ENCODE results near the gene PHLDA3.
"Not testable (repeated sequence)": the region's sequence is repeated elsewhere in the genome, so short reads cannot be mapped to it uniquely, and the experiment has no call there.

The PHLDA3 gene

DNA sequence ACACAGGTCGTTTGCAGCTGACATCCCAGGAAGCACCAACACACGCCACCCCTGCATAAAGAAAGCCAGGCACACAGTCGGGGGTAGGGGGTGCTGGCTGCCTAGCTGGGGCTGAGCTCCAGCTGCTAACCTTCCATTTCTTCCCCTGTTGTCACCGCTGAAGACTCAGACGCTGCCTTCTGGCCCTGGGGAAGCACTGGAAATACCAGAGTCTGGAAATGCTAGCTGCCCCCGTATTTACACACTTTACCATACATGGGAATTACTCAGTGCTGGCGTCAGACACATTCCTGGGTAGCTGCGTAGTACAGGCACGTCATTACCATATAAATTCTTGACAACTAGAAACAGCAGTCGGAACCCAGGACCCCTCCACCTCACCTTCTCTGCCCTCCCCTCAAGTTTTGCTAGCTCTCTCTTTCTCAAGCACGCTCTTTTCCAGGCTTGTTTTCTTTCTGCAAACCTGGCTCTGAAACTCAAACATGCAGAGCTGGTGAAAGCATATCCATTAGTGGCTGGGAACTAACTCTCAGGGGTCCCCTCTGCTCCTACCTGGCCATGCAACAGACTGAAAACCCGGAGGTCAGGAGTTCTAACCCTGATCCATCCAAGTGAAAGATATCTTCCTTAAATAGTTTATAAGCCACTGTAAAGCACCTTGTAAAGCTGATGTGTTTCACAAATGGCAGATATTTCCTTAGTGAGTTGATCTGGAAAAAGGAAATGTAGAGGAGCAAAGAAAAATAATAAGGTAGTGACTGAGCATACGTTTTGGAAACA, 34.6 kb upstream of the PHLDA3 start:
- DNase-seq (ENCODE audit: low read depth, low spot score): peak; percentile 80

DNA sequence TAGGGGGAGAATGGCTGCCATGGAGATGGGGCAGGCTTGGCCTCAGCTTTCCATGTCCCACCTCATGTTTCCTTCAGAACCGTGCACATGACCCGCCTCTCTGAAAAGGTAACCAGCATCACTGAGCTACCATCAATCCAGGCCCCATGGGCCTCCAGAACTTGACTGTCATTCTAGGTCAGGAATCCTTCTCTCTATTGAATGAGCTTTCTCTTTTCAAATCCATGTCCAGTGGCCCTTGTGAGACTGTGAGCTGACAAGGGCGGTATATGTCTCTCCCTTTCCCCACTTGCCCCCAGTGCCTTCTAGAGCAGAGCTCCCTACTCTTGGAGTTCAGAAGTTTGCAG, 33.5 kb upstream of the PHLDA3 start:
- DNase-seq (ENCODE audit: low read depth, low spot score): no peak

DNA sequence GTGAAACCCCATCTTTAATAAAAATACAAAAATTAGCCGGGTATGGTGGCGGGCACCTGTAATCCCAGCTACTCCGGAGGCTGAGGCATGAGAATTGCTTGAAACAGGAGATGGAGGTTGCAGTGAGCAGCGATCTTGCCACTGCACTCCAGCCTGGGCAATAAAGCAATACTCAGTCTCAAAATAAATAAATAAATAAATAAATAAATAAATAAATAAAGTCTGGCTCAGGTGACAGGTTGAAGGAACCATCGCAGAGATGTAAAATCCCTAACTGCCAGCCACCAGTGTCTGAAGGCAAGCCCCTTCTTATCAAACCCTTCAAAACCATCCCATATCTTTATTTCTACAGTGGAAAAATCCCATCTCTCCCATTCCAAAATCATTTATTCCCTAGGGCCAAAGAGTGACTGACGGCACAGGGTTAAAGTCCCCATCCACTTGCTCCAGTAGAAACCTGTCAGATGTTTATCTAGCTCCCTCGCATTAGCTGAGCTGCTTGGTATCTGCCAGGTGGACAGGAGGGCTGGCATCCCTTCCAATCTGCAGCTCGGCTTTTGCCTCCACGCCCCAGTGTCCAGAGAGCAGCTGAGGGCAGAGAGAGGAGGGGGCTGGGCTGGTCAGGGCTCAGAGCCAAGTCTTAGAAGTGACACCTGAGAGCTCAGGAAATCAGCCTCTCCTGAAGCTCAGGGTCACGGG, 33.0 kb upstream of the PHLDA3 start:
- no peak for DNase-seq (ENCODE audit: low read depth, low spot score)

DNA sequence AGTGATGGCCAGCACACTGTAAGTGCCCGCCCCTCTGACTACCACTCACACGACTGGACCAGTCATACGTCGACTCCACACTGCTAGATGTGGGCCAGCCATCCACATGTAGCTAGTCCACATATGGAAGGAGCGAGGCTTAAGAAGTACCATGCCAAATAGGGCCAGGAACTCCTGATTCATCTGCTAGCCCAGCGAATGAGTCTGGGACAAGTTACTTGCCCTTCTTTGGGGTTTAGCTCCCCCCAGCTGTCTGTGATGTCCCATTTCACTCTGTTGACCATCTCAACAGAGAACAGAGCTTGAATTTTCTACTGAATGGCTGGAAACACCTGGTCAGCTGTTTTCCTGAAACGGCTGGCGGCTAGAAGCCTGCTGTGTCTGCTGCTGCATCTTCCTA, 32.2 kb upstream of the PHLDA3 start:
- no peak for DNase-seq (ENCODE audit: low read depth, low spot score)

DNA sequence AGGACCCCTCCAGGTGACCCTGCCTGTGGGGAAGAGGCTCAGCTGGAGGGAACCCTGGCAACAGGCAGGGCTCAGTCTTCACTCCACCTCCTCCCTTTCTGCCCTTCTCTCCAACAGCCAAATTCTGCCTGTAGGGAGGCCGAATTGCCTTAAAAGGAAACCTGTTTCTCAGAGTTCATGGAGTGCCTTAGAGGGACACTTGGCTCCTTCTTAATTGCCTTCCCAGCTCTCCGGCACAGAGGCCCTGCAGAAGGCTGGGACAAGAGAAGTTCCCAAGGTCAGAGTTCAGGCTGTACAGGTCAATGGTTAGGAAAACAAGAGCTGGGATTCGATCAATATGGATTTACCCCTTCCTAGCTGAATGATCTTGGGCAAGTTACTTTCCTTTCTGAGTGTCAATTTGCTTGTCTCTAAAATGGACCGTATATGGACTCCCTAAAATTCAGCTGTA, 31.7 kb upstream of the PHLDA3 start:
- DNase-seq (ENCODE audit: low read depth, low spot score): no peak

DNA sequence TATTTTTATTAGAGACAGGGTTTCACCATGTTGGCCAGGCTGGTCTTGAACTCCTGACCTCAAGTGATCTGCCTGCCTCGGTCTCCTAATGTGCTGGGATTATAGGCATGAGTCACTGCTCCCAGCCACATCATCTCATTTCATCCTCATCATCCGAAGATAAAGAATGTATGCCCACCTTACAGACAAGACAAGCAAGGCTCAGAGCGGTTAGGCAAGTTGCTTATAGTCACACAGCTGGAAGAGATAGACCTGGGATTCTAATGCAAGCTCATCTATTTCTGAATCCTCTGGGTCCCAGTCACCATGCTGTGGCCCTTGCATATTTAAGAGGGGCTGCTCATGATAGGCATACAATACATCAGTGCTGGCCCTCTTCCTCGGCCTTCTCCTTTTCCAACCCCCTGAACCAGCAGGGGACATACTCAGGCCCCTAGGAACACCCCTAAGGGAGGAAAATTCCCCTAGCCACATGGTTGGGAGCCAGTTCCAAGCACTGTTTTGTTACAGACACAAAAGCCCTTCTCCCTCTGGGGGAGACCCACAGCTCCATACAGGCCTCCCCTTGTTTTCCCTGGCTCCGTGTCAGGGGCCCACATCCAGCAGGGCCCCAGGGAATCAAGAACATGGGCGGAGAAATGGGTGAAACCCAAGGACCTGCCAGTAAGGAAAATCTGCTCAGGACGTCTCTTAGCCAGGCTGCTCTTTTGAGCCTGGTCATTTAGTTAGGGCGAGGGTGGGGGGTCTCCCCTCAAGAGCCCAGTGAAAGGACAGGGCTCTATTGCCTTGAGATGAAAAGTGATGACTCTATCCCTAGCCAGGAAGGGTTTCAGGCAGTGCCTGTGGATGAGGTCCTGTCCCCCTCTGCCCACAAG, 31.0 kb upstream of the PHLDA3 start:
- DNase-seq (ENCODE audit: low read depth, low spot score): no peak

DNA sequence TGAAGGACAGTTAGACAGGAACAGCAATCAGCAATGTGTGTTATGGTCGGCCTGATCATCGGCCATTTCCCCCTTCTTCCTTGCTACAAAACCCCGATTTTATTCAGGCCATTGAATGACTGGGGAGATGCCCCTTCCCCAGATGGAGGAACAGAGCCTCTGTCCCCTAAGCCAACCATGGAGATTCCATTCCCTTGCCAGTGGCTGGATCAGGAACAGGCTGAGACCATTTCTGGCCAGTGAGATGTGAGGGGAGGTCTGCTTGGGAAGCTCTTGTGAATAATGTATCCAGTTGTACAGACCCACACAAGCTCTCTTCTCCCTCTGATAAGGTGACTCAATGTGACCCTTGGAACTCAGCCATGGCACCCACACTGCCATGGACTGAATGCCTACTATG, 30.2 kb upstream of the PHLDA3 start:
- no peak for DNase-seq (ENCODE audit: low read depth, low spot score)

DNA sequence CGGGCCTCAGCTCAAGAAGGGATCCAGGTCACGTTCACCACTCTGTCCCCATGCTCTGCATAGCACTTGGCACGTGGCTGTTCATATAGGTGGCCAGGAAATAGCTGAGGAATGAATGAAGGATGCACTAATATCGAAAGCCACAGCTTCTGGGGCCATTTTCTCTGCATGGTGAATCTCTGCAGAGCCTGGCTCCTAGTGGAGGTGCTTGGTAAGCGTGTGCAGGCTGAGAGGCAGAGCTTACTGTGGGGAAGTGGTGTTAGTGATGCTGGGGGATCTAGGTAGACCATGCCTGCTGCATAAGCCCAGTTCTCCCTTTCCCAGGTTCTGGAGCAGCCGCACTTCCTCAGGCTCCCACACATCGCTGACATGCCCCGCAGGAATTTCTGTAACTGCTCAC, 29.6 kb upstream of the PHLDA3 start:
- no peak for DNase-seq (ENCODE audit: low read depth, low spot score)

DNA sequence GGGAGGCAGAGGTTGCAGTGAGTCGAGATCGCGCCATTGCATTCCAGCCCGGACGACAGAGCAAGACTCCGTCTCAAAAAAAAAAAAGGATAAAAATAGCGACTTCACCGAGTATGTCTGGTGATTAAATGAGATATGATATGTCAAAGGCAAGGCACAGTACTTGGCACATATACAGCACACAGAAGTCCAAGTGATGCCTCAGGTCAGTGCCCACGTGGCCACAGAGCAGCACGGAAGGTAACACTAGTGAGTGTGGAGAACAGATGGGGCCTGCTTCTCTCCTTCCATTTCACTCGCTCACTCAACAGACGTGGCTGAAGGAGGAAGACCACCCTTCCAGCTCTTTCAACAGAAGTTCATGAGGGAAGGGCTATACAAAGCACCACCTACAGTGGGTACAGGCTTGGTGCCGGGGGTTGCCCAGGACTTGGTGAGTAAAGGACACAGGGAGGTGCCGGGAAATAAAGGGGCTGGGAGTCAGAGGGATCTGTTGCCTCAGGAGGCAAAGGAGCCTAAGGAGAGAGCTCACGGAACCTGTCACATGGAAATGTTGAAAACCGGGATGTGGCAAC, 29.0 kb upstream of the PHLDA3 start:
- DNase-seq (ENCODE audit: low read depth, low spot score): no peak

DNA sequence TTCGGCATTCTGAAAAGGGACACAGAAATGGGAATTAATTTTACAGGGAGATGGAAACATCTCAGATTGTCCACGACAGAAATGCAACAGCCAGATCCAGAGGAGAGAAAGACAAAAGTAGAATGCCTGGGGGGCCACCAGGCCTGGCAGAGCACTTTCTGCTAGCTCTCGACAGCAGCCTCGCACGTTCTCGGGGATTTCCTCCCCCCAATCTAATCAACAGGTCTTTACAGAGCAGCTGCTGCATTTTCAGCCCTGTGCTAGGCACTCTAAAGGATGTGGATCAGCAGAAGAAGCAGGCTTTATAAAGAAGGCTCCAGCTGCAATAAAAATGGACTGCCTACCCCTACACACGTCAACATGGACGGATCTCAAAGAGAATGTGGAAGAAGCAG, 27.3 kb upstream of the PHLDA3 start:
- DNase-seq (ENCODE audit: low read depth, low spot score): no peak

DNA sequence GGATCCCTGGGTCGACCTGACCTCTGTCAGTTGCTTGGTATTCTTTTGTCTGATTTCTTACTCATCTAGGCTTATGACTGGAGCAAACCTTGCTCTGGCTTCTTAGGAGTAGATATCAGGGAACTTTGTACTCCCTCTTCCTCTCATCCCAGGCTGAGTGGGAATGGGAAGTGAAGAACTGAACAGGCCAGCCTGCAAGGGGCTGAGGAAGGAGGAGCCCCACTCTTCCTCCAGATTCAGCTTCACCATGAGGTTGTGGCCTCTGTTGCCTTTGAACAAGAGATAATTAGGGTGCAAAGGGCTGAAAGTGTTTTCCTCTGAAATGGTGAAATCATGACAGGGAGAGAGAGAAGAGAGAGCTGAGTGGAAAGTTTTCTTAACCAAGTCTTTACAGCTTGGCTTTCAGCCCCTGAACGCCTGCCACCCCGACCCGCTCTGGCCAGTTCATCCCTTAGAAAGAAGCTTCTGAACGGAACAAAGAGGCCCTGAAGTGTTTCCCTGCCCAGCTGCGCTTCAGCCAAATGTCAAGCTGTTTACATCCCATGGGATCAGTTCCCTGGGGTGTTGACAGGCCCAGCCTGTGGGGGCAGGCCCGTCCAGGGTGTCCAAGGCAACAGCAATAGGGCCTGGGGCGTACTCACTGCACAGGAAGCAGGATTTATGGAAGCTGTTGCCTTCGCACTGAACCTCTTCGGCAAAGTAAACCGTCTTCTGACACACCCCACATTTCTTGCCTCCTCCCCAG, 26.7 kb upstream of the PHLDA3 start:
- no peak for DNase-seq (ENCODE audit: low read depth, low spot score)

DNA sequence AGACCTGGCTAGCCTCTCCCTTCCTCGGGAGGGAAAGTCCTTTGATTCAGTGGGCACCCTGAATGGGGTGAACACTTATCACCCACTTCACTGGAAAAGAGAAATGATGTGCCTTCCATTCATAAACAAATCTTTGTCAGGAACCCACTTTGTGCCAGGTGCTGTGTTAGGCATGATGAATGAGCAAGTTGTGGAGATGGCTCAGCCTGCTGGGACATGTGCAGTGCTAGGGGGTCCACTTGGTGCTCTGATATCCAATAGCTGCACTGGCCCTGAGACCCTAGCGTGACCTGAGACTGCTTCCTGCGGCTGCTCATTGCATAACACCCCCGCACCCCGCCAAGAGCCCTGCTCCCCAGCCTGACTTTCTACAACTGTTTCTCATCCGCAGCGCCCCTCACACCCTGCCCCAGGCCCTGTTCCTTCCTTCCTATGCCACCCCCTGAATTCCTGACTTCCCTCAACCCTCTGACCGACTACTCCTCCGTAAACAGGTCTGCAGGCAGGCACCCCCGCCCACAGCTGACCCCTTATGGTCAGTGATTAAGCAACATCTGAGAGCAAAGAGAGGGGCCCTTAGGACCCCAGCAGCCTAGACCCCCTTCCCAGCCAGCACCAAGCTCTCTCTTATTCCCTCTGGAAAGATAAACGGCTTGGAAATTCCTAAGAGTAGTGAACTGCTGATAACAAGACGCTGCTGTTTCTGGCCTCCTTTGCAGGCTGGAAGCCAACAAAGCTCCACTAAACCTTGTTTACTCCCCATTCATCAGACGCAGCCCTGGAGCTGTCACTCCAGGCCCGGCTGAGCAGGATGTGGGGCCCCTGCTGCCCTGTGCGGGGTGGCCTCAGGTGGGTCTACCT, 25.0 kb upstream of the PHLDA3 start:
- no peak for DNase-seq (ENCODE audit: low read depth, low spot score)

DNA sequence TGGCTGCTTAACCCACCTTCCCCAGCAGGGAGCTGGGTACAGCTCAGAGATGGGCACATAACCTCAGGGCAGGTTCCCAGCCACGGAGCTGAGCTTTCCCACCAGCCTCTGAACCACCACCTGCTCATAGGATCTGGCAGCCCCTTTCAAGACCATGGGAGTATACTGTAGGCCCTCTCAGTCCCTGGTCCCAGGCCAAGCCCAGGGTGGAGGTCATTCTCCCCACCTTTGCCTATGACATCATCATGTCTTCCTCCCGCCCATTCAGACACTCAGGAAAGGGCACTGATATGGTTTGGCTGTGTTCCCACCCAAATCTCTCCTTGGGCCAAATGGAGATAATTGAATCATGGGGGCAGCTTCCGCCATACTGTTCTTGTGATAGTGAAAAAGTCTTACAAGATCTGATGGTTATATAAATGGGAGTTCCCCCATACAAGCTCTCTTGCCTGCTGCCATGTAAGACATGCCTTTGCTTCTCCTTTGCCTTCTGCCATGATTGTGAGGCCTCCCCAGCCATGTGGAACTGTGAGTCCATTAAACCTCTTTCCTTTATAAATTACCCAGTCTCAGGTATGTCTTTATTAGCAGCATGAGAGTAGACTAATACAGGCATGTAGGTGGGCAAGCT, 24.2 kb upstream of the PHLDA3 start:
- DNase-seq (ENCODE audit: low read depth, low spot score): not testable (repeated sequence)

DNA sequence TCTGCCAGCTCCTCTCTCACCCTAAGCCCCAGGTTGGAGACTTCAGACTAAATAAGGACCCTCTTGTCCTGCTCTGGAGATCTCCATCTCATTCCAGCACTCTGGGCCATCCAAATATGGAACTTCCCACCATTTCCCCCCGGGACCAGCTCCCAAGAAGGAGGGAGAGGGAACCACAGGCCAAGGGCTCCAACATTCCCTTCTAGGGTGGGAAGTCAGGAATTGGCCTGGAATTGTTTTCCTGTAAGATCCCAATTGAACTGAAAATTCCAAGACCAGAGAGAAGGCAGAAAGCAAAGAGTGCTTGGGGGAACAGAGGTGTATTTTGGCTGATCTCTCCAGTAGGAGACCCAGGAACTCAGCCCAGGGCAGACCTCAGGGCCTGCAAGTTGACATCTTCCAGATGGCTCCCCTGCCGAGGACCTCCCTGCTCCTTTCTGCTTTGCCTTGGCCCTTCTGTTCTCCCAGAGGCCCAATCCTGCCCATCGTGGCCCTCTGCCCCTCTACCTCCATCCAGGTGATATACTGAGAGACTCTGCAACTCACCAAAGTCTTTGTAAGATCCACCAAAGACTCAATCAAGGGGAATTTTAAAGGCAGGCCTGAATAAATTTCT, 23.0 kb upstream of the PHLDA3 start:
- no peak for DNase-seq (ENCODE audit: low read depth, low spot score)

DNA sequence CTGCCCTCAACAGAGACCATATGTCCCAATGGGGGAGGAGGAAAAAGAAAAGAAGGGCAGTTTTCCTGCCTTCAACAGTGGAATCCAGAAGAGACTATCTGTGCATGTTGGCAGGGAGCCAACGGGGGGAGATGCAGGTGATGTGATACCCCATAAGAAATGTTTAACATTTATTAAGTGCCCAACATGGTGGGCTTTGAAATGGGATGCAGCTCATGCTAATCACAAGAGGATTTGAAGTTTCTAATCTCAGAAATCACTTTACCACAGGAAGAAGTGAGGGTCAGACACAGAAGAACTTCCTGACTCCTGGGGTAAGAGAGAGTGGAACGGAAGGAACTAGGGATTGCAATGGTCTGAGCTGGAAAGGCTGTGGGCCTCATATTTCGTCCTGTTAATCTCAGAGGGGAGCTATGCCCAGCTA, 21.7 kb upstream of the PHLDA3 start:
- DNase-seq (ENCODE audit: low read depth, low spot score): no peak

DNA sequence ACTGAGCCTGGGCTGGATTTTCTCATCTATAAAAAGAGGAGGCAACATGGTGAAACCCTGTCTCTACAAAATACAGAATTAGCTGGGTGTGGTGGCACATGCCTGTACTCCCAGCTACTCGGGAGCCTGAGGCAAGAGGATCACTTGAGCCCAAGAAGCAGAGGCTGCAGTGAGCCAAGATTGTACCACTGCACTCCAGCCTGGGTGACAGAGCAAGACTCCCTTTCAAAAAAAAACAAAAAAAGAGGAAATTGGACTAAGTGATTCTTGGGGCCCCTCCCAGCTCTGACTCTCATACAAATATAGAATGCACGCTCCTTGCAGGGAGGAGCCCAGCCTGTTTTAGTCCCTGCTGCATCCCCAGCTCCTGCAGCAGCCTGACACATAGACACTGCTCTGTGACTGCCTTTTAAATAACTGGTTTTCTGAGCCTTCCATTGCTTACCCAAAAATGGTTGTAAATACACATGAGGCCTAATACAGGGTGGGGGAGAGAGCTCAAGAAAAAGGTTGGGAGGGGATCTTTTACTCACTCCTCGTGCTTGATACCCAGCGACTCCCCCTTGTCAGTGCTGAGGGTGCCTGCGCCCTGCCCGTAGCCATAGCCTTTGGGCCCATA, 20.8 kb upstream of the PHLDA3 start:
- DNase-seq (ENCODE audit: low read depth, low spot score): no peak

DNA sequence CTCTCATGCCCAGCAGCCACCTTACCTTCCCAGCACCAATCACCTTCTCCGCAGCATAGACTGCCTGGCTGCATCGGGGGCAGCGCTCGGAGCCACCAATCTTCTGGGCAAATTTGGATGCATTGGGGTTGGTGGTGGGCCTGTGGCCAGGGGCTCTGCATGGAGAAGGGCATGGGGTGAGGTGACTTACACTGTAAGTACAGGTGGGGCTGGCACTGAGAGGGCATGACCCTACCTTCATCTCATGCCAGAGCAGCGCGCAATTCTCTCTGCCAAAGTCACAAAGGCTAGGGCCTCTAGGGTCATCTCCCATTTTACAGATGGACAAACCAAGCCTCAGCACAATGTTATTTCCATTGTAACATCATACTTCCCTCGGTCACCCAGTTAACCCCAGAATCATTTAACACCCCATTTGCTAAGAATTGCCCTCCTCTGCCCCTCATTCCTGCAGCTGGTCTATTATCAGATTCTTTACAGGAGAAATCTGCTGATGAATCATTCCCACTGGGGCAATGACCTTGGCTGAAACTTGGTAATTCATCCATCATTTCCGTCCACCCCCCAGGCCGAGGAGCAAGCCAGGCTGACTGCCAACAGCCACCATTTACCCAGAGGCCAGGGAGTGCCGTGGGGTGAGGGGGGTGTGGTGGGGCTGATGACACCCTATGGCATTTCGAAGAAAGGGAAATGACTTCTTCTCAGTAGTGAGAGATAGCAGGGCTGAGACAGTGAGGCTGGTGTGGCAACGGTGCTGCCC, 20.0 kb upstream of the PHLDA3 start:
- peak; percentile 73 for DNase-seq (ENCODE audit: low read depth, low spot score)

DNA sequence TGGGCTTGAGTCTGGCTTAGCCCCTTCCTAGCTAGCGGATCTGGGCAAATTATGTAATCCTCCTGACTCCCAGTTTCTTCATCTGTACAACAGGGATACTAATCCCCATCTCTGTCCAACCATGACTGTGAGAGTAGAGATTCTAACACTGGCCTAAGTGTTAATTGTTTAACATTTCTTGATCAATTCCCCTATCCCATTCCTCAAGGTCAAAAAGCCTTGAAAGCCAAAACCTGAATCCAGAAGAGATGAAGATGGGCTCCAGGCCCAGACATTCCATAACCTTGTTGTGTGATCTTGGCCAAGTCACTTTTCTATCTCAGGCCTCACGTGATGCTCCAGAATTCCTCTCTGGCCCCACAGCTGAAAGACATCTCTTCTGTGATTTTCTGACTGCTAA, 18.8 kb upstream of the PHLDA3 start:
- no peak for DNase-seq (ENCODE audit: low read depth, low spot score)

Data from smooth muscle cell of the brain vasculature (primary cell).